Body of pancreas (tissue), 4 donors: ENCODE data around the gene C7orf33. TPM values are rescaled to one million over a fixed set of nuclear protein-coding genes. Genes with fewer than 3 reads are reported as not detected.

Experiments
- ATAC-seq: fragments of 150-250 bp; one replicate; pipeline ENCODE4 v1.9.1; 2016
- DNase-seq, 4 donors: peaks; one replicate each; pipeline ENCODE4 v3.0.0-alpha.2; 2019
- H3K27ac ChIP-seq, 4 donors: fragments of 200-600 bp; sonication (generic); 1 replicate in 3 of 4; 2 replicates in 1 of 4; pipeline versions ENCODE4 v1.5.1 to v1.6.1; 2016 to 2019; ENCODE audit warnings: mild to moderate bottlenecking in 1 of 4, mixed read lengths in 1 of 4, moderate library complexity in 1 of 4
- H3K27me3 ChIP-seq, 2 donors: fragments of 200-600 bp; sonication (generic); one replicate each; pipeline ENCODE4 v1.6.0; 2016; ENCODE audit warnings: mild to moderate bottlenecking in 1 of 2
- H3K36me3 ChIP-seq, 2 donors: fragments of 200-600 bp; sonication (generic); replicated peaks in 1 of 2; 2 replicates each; pipeline ENCODE4 v1.5.1; 2016; ENCODE audit warnings: low read depth in 2 of 2; ENCODE audit not compliant: insufficient read depth in 1 of 2
- H3K4me1 ChIP-seq: fragments of 200-600 bp; sonication (generic); one replicate; pipeline ENCODE4 v1.6.0; 2016
- H3K4me3 ChIP-seq, 2 donors: fragments of 200-600 bp; sonication (generic); 1 replicate in 1 of 2; 2 replicates in 1 of 2; pipeline ENCODE4 v1.5.1; 2016 to 2019
- H3K9me3 ChIP-seq, 3 donors: fragments of 200-600 bp; sonication (generic); 1 replicate in 2 of 3; 2 replicates in 1 of 3; pipeline ENCODE4 v1.5.1; 2016
- POLR2A ChIP-seq, 3 donors: fragments of 450-650 bp; IDR thresholded peaks; one replicate each; pipeline ENCODE4 v1.6.1; 2016; ENCODE audit warnings: antibody characterized with exemption in 3 of 3, mild to moderate bottlenecking in 2 of 3
- WGBS, 2 donors: methylation state at CpG; one replicate each; pipeline ENCODE4 v1.1.5; 2017; 5-methylcytosine and 5-hydroxymethylcytosine counted together
- intact Hi-C: fragments of 100-400 bp; cut with DNase I; formaldehyde crosslinking; loops from one replicate; pipeline ENCODE4 v1.15.1; 2023
- total RNA-seq, 2 donors: library from RNA; depleted of rRNA; stranded (reverse); fragments of >200 nt; gene quantifications; one replicate each; pipeline ENCODE4 v1.1.0, GENCODE V29; 2016
- TF ChIP-seq, protein P1 (sequence below), 7 experiments: fragments of 450-650 bp in 4 of 7; fragments of 200-600 bp in 3 of 7; sonication (generic) in 3 of 7; IDR thresholded peaks; one replicate each; pipeline ENCODE4 v1.5.1; 2016 to 2019; ENCODE audit warnings: antibody characterized with exemption in 7 of 7

C7orf33 gene
- total RNA-seq, 2 donors from 2014 or later = not detected

DNA sequence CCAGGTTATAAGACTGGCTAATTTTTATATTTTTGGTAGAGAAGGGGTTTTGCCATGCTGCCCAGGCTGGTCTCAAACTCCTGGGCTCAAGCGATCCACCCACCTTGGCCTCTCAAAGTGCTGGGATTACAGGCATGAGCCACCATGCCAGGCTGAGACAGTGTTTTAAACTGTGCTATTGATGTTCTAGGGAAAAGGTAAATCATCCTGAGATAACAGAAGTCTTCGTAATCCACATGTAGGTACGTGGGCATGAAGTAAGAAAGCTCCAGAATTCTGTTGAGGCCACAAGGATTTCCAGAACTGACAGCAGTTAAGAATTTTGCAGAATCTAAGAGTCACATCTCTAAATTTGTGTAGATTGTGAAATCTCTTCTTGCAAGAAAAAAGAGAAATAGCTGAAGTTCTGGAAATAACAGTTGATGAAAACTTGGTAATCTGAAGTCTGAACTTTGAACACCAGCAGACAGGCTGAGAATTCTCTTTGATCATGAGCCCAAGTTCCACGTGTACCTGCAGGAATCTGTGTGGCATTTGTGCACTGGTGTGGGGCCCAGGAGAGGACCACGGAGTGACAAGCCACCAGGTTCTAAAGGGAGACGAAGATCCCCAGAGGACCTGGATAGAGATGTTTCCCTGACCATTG is 24.6 kb downstream of the C7orf33 start:
- intact Hi-C loops = no loop called here
- Histone ChIP-seq H3K4me3 (no peak overlapping the region), H3K27ac (no peak overlapping the region), H3K27me3 (no peaks in the 10 kb centered on the region), H3K9me3 (no peaks in the 10 kb centered on the region), H3K36me3 (no peaks in the 10 kb centered on the region), H3K4me1 (no peaks in the 10 kb centered on the region)
- DNase-seq (no peak), ATAC-seq (no peak)
- 49 to 55% methylated on average over 6 of the region's 6 CpGs for WGBS, 2 donors
- TF ChIP-seq, protein P1, sequence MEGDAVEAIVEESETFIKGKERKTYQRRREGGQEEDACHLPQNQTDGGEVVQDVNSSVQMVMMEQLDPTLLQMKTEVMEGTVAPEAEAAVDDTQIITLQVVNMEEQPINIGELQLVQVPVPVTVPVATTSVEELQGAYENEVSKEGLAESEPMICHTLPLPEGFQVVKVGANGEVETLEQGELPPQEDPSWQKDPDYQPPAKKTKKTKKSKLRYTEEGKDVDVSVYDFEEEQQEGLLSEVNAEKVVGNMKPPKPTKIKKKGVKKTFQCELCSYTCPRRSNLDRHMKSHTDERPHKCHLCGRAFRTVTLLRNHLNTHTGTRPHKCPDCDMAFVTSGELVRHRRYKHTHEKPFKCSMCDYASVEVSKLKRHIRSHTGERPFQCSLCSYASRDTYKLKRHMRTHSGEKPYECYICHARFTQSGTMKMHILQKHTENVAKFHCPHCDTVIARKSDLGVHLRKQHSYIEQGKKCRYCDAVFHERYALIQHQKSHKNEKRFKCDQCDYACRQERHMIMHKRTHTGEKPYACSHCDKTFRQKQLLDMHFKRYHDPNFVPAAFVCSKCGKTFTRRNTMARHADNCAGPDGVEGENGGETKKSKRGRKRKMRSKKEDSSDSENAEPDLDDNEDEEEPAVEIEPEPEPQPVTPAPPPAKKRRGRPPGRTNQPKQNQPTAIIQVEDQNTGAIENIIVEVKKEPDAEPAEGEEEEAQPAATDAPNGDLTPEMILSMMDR (IDR thresholded peaks at IDR 0.05) = no peak
- TF ChIP-seq POLR2A (IDR thresholded peaks at IDR 0.05) = no peak

DNA sequence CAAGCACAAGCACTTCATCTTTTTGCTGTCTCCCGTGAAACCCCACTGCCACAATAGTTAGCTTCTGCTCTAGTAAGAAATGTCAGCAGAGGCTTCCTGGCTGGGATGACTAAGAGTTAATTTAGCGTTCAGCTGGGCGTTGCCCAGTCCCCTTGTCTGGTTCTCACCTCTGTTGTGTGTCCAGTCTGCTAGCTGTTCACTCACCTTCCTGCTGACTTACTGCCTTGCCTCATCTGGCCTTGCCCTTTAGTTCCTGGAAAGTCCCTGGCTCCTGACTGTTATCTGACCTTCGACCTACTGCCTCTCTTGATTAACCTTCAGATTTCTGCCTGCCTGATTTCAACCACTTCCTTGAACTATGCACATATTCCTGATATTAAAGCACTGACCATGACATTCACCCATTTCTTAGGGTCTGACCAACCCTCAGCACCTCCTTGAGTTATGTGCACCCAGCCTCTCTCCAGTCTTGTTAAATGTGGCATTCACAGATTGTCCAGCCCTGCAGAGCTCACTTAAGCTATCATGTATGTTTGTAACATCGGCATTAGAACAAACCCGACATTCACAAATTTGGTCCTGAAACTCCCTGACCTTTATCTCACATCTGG is 30.3 kb downstream of the C7orf33 start:
- intact Hi-C loops = no loop called here
- no peaks in the 10 kb centered on the region for H3K4me1 ChIP-seq
- H3K27ac ChIP-seq = no peak overlapping the region
- TF ChIP-seq, protein P1 (IDR thresholded peaks at IDR 0.05) = no peak
- TF ChIP-seq POLR2A (IDR thresholded peaks at IDR 0.05) = no peak
- H3K4me3 ChIP-seq = no peak overlapping the region
- ATAC-seq = no peak
- no peaks in the 10 kb centered on the region for H3K27me3 ChIP-seq
- H3K36me3 ChIP-seq = no peaks in the 10 kb centered on the region
- no peak for DNase-seq
- WGBS, 2 donors = 49 to 50% methylated on average over 6 of the region's 6 CpGs
- no peaks in the 10 kb centered on the region for H3K9me3 ChIP-seq

DNA sequence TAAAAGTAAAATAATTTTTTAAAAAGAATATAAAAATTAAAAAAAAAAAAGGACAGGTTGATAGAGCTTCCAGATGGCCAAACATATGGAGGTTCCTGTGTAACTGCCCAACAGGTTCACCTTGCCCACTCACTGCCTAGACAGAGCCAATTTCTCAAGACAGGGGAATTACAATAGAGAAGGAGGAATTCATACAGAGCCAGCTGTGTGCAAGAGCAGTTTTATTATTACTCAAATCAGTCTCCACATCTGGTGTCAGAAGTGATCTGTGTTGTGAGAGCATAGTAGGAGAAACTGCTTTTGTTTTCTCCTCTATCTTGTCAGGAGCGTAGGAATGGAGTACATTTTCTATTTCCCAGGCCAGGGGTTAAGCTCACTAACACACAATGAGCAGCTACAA is 31.0 kb downstream of the C7orf33 start:
- H3K4me3 ChIP-seq = no peak overlapping the region
- H3K27me3 ChIP-seq = no peaks in the 10 kb centered on the region
- no peaks in the 10 kb centered on the region for H3K4me1 ChIP-seq
- WGBS, 2 donors = 96% methylated on average over 1 of the region's 1 CpG
- no peaks in the 10 kb centered on the region for H3K9me3 ChIP-seq
- no peaks in the 10 kb centered on the region for H3K36me3 ChIP-seq
- intact Hi-C loops = no loop called here
- TF ChIP-seq, protein P1 (IDR thresholded peaks at IDR 0.05) = no peak
- no peak for TF ChIP-seq POLR2A (IDR thresholded peaks at IDR 0.05)
- ATAC-seq (no peak), DNase-seq (no peak)
- no peak overlapping the region for H3K27ac ChIP-seq

DNA sequence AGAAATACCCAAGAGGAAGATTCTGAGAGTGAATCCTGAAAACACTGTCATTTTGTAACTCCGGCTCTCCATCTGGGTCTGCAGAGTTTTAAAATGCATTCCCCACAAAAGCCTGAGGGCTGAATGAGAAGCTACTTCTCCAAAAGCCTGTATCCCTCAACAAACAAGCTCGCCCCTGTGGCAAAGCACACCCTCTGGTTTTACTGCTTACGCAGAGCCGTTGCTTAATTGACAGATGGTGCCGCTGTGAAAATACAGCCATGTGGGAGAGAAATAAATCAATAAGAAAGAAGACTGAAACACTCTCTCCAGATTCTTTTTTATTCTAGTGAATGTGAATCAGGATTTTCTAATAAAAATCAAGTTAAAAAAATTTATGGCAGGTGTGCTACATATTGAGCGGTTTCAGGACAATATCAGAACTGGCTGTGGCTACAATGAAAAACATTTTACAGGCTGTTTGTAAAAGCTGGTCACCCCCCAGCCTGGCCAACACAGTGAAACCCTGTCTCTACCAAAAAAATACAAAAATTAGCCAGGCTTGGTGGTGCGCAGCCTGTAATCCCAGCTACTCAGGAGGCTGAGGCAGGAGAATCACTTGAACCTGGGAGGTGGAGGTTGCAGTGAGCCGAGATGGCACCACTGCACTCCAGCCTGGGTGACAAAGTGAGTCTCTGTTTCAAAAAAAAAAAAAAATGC is 32.5 kb downstream of the C7orf33 start:
- DNase-seq (peak in 2 of 4 donors; percentile 7 to 10), ATAC-seq (no peak)
- no peak overlapping the region for H3K27ac ChIP-seq
- no peaks in the 10 kb centered on the region for H3K4me1 ChIP-seq
- intact Hi-C loops = no loop called here
- no peaks in the 10 kb centered on the region for H3K36me3 ChIP-seq
- no peak overlapping the region for H3K4me3 ChIP-seq
- no peaks in the 10 kb centered on the region for H3K9me3 ChIP-seq
- no peaks in the 10 kb centered on the region for H3K27me3 ChIP-seq
- WGBS, 2 donors = 40 to 43% methylated on average over 8 of the region's 8 CpGs
- TF ChIP-seq, protein P1 (IDR thresholded peaks at IDR 0.05) = no peak
- TF ChIP-seq POLR2A (IDR thresholded peaks at IDR 0.05) = no peak
